ENCODE data around the gene PROM1.
A peak's percentile ranks its signal among the peaks of the same experiment; 100 is the strongest.

PROM1 gene

DNA sequence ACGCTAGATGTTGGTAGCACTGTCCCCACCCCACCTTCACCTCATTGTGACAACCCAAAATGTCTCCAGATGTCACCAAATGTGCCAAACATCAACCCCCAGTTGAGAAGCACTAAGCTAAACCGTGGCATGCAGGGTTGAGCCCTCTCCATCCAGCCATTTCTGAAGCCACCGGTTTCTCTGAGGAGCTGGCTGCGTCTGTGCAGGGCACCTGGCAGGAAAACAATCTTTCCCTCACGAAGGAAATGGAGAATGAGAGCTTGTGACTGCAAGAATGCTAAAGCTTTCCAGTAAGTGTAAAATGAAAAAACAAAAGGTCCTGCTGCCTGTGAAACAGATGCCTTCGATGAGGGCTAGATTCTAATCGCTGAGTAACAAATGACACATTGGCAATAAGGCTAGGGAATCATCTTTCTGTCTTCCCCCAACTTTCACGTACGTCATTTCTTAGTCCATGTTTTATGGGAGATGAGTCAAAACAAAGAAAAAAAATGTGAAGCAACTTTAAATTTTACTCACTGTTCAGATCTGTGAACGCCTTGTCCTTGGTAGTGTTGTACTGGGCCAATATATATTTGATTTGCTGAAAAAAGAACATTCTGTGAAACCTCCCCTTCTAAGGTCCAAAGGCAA is 59.9 kb downstream of the PROM1 start (continued):
- TF ChIP-seq, protein P1, sequence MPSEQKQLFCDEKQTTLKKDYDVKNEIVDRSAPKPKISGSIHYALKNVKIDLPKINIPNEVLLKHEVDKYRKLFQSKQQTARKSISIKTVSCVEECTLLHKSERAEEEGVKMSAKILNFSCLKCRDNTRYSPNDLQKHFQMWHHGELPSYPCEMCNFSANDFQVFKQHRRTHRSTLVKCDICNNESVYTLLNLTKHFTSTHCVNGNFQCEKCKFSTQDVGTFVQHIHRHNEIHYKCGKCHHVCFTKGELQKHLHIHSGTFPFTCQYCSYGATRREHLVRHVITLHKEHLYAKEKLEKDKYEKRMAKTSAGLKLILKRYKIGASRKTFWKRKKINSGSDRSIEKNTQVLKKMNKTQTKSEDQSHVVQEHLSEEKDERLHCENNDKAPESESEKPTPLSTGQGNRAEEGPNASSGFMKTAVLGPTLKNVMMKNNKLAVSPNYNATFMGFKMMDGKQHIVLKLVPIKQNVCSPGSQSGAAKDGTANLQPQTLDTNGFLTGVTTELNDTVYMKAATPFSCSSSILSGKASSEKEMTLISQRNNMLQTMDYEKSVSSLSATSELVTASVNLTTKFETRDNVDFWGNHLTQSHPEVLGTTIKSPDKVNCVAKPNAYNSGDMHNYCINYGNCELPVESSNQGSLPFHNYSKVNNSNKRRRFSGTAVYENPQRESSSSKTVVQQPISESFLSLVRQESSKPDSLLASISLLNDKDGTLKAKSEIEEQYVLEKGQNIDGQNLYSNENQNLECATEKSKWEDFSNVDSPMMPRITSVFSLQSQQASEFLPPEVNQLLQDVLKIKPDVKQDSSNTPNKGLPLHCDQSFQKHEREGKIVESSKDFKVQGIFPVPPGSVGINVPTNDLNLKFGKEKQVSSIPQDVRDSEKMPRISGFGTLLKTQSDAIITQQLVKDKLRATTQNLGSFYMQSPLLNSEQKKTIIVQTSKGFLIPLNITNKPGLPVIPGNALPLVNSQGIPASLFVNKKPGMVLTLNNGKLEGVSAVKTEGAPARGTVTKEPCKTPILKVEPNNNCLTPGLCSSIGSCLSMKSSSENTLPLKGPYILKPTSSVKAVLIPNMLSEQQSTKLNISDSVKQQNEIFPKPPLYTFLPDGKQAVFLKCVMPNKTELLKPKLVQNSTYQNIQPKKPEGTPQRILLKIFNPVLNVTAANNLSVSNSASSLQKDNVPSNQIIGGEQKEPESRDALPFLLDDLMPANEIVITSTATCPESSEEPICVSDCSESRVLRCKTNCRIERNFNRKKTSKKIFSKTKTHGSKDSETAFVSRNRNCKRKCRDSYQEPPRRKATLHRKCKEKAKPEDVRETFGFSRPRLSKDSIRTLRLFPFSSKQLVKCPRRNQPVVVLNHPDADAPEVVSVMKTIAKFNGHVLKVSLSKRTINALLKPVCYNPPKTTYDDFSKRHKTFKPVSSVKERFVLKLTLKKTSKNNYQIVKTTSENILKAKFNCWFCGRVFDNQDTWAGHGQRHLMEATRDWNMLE (tag by site-specific recombination; conservative IDR thresholded peaks at IDR 0.05; ENCODE audit: low read depth), result no peak
- TF ChIP-seq ZNF350 (tag by site-specific recombination; IDR thresholded peaks at IDR 0.05) (no peak), ZNF629 (tag by site-specific recombination; IDR thresholded peaks at IDR 0.05) (no peak), ZNF174 (tag by site-specific recombination; IDR thresholded peaks at IDR 0.05) (no peak), GFI1B (tag by site-specific recombination; IDR thresholded peaks at IDR 0.05) (no peak), ZNF341 (tag by site-specific recombination; IDR thresholded peaks at IDR 0.05; ENCODE audit: low read depth) (no peak), ZNF660 (tag by site-specific recombination; IDR thresholded peaks at IDR 0.05) (no peak), SETDB1 (IDR thresholded peaks at IDR 0.05; ENCODE audit: insufficient read length, low read length) (no peak), ZNF366 (tag by site-specific recombination; conservative IDR thresholded peaks at IDR 0.05) (no peak), REPIN1 (tag by site-specific recombination; IDR thresholded peaks at IDR 0.05; ENCODE audit: low read depth) (no peak), ZNF202 (tag by site-specific recombination; IDR thresholded peaks at IDR 0.05; ENCODE audit: borderline replicate concordance) (no peak), KLF8 (tag by site-specific recombination; IDR thresholded peaks at IDR 0.05) (no peak), ZNF335 (tag by site-specific recombination; conservative IDR thresholded peaks at IDR 0.05) (no peak), ZNF670 (tag by site-specific recombination; IDR thresholded peaks at IDR 0.05; ENCODE audit: low read depth) (no peak)
- TF ChIP-seq, protein P2, sequence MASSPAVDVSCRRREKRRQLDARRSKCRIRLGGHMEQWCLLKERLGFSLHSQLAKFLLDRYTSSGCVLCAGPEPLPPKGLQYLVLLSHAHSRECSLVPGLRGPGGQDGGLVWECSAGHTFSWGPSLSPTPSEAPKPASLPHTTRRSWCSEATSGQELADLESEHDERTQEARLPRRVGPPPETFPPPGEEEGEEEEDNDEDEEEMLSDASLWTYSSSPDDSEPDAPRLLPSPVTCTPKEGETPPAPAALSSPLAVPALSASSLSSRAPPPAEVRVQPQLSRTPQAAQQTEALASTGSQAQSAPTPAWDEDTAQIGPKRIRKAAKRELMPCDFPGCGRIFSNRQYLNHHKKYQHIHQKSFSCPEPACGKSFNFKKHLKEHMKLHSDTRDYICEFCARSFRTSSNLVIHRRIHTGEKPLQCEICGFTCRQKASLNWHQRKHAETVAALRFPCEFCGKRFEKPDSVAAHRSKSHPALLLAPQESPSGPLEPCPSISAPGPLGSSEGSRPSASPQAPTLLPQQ (tag by site-specific recombination; IDR thresholded peaks at IDR 0.05), result no peak
- TF ChIP-seq, protein P3, sequence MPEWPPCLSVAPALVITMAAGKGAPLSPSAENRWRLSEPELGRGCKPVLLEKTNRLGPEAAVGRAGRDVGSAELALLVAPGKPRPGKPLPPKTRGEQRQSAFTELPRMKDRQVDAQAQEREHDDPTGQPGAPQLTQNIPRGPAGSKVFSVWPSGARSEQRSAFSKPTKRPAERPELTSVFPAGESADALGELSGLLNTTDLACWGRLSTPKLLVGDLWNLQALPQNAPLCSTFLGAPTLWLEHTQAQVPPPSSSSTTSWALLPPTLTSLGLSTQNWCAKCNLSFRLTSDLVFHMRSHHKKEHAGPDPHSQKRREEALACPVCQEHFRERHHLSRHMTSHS (tag by site-specific recombination; IDR thresholded peaks at IDR 0.05), result no peak

DNA sequence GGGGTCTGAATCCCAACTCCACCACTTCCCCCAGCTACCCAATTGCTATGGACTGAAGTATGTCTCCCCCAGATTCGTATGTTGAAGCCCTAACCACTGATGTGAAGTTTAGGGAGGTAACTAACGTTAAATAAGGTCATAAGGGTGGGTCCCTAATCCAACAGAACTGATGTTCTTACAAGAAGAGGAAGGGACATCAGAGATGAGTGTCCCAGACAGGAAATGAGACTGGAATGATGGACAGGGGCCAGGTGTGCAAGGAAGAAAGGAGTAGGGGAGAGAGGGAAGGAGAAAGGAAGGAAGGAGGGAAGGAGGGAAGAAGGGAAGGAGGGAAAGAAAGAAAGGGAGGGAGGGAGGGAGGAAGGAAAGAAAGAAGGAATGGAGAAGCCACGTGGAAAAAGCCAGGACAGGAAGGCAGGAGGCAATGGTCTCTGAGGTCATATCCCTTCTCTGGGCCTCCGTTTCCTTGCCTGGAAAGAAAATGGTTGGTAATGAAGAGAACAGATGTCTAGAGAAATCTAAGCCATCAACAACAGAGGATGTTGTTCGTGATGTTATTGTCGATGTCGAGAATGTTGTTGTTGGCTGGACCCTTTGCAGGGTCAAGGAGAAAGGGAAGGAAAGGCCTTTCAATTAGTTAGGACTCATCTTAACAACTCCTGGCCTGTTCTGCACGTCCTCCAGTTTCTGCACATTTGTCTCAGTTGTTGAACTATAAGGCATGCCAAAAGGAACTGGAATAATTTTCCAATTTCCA is 61.8 kb downstream of the PROM1 start:
- no peaks in the 10 kb centered on the region for H3K36me3 ChIP-seq (ENCODE audit: control insufficient read depth in 2 of 2, insufficient read depth in 1 of 2, low read length in 2 of 2)
- TF ChIP-seq ZNF416 (tag by site-specific recombination; IDR thresholded peaks at IDR 0.05) (no peak), KLF7 (tag by site-specific recombination; IDR thresholded peaks at IDR 0.05; ENCODE audit: borderline replicate concordance) (no peak), ZNF366 (tag by site-specific recombination; conservative IDR thresholded peaks at IDR 0.05) (peak; percentile 37; the same call in 1 of the 2 replicates)
- H3K4me1 ChIP-seq (ENCODE audit: control insufficient read depth, insufficient read depth, low read length), result no peaks in the 10 kb centered on the region
- H3K4me3 ChIP-seq (ENCODE audit: low read depth, low read length), result no peak overlapping the region
- no peaks in the 10 kb centered on the region for H3K9me3 ChIP-seq (ENCODE audit: control insufficient read depth, insufficient read depth, low read depth, low read length)
- CTCF ChIA-PET, result no interaction called here
- no peak overlapping the region for H3K27ac ChIP-seq (ENCODE audit: extremely low read depth, low read depth, low read length)
- POLR2A ChIA-PET, result no interaction called here
